GM15510 (cell line): ENCODE measurements around the gene KCNK7.

Source experiments
- POLR2A ChIP-seq: IDR thresholded peaks from 3 replicates; pipeline ENCODE4 v1.6.1; 2011; ENCODE audit warnings: borderline replicate concordance; ENCODE audit not compliant: insufficient read length; ENCODE audit errors: extremely low read depth

KCNK7 gene

DNA sequence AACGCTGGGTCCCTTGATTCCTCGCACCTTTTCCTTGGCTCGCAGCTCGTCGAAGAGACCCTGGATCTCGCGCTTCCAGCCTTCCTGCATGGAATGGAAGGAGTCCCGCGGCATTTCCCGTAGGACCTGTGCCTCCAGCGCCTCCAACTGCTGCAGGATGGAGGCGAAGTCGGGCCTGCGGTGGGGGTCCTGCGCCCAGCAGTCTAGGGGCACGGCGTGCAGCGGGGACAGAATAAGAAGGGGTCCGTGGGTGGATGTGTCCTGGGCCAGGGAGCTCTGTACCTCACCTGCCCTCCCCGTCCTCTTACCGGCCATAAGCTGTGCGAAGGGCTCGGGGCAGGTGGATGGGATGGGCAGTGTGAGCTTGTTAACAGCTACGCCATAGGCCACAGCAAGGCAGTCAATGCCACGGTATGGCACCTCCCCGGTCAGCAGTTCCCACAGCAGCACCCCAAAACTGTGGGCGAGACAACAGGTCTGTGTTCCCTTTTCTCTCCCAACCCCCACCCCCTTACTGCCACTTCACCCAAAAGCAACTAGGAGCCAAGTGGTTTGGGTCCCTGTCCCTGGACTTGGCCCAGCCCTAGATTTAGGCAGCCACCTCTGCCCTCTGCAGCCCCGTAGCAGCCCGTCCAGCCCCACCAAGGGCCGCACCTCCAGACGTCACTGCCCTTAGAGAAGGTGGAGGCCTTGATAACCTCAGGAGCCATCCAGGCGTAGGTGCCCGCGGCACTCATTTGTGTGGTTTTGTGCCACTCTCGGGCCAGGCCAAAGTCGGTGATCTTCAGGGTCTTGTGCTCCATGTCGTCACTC, 12.2 kb upstream of the KCNK7 start:
- no peak for TF ChIP-seq POLR2A

DNA sequence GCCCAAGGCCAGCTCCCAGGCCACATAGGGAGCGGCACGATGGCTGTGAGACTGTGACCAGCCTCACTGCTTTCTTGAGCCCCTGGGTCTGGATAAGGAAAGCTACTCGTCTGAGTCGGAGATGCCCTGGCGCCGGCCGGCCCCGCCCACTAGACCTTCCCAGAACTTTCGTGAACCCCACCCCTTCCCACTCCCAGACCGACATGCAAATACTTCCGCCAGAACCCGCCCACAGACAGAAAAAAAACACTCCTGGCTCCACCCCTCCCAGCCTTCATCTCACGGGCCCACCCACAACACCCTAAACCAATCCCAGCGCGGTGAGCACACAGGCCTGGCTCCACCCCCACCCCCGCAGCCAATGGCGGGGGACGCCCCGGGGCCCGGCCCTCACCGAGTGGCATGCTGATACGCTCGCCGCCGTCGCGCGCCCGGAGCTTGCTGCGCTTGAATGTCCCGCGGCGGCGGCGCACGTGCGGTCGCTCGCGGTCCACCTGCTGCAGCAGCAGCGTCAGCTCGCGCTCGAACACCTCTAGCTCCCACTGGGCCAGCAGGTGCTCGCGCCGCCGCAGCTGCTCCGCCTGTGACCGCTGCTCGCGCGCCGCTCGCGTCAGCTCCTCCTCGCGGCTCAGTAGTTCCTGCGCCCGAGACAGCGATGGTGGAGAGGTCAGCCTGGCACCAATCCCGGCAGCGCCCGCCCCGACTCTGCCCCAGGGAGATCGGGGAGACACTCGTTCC, 11.4 kb upstream of the KCNK7 start:
- no peak for TF ChIP-seq POLR2A

DNA sequence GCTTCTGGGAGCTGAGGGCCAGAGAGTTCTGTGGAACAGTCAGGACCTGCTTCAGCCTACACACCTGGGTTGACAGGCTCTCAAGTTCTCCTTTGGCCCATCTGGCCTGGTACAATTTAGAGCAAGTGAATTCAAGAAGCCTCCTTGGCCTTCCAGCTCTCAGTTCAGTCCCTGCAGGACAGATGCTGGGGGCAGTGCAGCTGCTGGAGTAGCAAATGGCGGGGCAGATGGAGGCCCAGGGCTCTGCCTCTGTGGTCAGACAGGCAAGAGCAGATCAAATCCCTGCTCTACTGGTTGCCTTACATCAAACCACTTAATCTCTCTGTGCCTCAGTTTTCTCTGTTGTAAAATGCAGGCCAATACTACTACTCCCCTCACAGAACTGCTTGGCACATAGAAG, 8.7 kb upstream of the KCNK7 start:
- no peak for TF ChIP-seq POLR2A

DNA sequence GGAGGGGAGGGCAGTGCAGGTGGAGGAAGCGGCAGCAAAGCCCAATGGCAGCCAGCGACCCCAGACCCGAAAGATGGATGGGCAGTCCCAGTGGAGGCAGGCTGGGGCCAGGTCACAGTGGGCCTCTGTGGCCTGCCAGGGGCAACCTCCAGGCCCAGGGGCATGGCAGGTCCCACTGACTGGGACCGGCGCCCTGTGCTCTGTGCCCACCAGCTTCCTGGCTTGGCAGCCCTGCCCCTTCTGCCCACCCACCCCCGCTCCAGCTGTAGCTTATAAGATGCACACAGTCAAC, 4.3 kb upstream of the KCNK7 start:
- TF ChIP-seq POLR2A: no peak

DNA sequence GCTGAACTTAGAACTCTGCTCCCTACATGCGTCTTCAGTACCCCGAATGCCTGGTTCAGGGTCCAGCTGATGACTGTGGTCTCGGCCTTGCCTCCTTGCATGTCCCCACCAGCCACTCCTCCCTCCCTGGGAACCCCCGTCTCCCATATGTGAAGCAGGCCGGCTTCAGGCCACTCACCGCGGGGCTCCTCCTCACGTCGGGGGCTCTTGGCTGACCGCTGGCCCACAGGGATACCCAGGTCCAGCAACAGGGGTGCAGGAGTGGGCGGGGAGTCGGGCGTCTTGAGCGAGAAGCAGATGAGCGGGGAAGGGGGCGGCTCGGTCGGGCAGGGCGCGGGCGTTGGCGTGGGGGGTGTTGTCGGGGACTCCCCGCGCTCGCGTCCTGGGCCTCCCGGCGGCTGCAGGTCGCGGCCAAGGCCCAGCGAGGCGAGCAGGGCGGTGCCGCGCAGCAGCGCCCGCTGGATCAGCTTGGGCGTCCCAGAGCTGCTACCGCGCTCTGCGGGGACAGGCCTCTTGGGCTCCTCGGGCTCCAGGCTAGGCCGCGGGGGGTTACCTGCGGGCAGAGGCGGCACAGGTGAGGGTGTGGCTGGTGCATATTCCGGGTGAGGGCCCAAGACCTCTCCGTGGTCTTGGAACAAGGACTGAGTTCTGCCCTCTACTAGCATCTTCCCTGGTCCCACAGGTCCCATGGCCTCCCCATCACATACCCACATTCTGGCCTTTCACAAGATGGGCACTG, 3.8 kb upstream of the KCNK7 start:
- peak; percentile 5 for TF ChIP-seq POLR2A

DNA sequence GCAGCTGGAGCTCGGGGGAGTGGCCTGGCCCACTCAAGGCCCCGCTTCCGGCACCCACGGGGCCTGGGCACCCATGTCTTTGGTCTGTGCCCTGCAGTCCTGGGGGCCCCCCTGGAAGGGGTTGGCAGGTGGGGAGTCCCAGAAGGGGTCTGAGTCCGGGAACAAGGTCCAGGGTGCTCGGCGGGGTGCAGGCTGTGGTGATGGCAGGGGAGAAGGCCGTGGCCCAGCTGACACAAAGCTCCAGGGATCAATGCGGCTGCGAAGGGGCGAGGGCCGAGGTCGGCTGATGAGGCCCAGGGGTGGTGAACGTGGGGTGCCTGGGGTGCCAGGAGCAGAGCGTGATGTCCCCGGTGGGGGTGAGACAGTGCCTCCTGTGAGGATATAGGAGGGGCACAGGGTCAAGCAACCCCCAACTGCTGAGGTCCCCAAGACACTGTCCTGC, 2.7 kb upstream of the KCNK7 start:
- no peak for TF ChIP-seq POLR2A

DNA sequence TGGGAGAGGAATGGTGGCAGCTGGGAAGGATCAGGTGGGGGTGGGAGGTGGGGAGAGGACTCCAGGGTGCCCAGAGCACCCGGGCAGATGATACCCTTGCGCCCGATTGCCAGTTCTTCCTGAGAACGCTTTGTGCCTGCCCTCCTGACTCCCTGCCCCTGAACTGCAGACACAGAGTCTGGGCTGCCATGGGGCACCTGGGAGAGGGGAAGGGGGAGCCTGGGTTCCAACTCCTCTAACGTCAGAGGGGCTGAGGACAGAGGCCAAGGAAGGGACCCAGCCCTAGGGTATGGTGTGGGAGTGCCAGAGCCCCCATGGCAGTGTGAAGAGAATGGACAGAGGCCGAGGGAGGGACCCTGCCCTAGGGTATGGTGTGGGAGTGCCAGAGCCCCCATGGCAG, 920 bp upstream of the KCNK7 start:
- TF ChIP-seq POLR2A: no peak

DNA sequence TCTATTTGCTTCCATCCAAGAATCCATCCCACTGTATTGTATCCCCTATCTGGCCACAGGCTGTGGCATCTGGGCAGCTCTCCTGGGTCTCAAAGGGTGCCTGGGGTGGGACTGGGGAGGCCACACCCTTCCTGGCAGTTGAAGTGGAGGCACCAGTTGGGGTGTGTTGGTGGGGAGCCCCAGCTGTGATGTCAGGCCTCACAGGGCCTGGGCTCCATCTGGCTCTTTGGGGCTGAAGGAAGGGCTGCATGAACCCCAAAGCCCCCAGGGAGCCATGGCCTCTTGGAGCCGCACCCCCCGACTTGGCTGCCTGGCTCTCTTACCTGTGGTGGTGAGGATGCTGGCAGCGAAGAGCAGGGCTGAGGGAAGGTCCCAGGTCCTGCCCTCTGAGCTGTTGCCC, 469 bp downstream of the KCNK7 start:
- TF ChIP-seq POLR2A: no peak

DNA sequence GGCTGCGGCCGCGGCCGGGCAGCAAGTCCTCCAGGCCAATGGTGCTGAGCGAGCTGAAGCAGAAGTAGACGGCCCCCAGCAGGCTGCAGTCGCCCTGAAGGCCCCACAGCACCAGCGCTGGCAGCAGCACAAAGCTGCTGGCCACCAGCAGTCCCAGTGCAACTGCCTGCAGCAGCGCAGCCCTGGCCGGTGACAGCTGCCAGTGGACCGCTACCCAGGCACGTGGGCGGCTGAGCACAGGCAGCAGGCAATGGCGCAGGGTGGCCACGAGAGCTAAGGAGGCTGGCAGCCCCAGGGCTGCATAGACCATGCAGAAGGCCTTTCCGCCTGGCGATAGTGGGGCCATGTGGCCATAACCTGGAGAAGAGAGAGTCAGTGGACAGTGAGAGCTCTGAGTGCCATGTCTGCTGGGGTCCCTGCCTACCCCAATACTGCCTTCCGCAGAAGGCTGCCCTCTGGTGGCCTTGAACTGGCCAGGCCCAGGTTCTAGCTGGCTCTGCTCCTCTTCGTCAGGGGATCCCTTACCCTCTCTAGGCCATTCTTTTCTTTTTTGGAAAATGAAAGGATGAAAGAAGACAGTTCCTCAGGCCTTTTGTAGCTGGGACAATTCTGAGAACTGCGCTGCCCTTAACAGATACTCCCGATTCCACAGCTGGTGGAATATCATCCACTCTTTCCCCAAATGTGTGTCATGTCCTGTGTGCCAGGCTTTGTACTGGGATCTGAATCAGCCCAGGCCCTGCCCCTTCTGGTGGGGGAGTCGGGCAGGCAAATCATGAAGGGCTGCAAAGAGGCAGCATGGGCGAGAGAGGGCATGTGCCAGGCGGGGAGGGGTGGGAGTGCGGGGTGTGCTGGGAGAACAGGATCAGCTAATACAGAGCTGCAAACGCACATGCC, 1.8 kb downstream of the KCNK7 start:
- TF ChIP-seq POLR2A: no peak

DNA sequence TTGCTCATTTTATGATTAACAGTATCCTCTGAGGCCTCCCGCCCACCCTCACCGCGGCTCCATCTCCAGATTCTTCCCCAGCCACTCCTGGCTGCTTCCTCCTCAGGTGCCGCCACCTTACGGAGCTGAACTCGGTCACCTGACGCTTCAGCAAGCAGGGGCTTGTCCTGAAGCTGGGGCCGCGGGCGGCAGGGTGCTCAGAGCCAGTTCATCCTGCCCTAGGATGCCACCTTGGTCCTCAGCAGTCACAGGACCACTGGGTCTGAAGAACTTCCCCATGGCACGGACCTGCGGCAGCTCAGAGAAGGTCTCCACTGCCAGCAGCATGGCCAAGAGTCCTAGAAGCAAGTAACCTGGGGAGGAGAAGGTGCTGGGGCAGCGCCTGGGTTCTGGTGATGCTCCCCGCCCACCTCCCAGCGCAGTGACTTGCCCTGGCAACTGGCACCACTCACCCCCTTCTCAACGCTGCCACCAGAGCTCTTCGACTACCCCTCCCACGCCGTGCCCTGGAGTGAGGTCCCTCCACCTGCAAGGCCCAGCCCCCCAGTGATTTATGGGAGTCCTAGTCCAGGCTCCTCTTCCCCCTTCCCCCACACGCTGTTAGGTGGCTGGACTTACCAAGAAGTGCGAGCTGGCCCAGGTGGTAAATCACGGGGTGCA, 2.6 kb downstream of the KCNK7 start:
- no peak for TF ChIP-seq POLR2A

DNA sequence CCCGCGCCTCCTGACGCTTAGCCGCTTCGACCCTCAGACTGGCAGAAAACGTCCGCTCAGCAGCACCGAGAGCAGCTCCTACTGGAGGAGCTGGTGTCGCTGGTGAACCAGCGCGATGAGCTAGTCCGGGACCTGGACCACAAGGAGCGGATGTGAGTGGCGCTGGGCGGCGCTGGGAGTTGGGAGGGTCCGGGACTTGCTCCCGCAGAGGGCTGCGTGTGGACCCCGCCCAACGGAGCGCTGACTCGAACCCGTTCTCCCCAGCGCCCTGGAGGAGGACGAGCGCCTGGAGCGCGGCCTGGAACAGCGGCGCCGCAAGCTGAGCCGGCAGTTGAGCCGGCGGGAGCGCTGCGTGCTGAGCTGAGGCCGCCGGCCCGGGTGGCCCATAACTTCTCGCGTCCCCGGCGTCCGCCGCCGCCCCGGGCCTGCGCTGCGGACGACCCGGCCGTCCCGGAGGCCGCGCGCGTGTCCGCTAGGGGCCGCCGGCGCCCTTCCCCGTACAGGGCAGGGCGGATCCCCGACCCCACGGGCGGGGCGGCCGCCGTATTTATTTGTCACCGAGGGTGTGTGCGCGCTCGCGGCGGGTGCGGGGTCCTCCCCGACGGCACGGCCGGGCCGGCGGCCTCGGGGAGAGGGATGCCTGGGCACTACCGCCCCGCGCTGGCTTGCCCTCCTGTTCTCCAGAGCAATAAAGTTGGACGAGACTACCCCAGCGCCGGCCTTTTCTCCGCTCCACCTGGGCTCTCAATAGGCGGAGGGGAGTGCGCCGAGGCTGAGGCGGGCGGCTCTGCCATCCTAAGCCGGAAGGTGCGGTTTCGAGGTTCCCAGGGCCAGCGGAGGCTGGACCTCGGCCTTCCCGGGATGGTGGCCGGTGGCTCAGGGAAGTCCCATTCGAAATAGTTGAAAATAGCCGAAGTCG, 3.4 kb downstream of the KCNK7 start:
- TF ChIP-seq POLR2A: no peak

DNA sequence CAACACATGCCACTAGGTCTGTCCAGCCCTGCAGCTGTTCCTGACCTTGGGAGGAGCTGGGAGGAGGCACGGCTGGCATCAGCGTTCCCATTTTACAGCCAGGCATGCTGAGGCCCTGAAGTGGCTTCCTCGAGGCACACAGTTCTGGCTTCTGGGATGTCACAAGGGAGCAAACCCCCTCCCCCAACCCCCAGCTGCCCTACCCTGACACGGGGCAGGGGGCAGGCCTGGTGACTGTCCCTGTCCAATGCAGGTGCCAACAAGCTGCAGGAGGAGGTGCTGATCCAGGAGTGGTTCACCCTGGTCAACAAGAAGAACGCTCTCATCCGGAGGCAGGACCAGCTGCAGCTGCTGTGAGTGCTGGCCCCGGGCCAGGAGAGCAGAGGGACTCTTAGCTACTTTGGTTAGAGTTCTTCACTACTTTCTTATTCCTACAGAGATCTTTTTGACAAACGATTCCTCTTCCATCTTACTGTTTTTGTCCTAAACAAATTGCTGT, 5.3 kb downstream of the KCNK7 start:
- TF ChIP-seq POLR2A: no peak

DNA sequence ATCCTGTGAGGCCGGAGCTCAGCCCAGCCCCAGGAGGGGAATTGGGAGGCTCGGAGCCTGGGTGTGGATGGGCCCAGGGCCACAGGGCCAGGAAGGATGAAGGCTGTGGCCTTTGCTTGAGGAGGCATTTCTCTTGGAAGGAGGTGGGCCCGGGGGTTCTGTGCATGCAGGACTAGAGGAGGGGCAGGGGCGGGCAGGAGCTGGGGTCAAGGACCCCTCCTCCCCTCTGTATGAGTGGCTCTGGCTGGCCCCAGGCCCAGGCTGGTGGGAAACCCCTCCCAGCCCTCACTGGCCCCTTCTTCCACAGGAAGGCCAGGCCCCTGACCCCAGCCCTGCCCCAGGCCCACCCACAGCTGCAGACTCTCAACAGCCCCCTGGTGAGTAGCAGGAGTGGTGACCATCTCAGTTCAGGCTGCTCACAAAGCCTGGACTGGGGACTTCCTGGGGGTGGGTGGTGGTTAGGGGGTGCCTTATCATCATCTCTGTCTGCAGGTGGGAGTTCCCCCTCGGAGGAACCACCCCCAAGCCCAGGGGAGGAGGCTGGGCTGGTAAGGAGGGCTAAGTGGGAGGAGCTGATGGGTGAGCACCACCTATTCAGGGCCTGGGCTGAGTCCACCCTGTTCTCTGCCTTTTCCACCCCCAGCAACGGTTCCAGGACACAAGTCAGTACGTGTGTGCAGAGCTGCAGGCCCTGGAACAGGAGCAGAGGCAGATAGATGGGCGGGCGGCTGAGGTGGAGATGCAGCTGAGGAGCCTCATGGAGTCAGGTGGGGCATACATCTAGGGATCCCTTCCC, 6.0 kb downstream of the KCNK7 start:
- TF ChIP-seq POLR2A: no peak
